Stimulated activated CD4-positive, alpha-beta T cell treated with anti-CD3 and anti-CD28 coated beads, Interleukin-2, amount 100 ng/mL, for 4 hours (primary cell): ENCODE data around the gene WNK1.
"Not testable (repeated sequence)": the region's sequence is repeated elsewhere in the genome, so short reads cannot be mapped to it uniquely, and the experiment has no call there.

ENCODE experiments used
- DNase-seq: peaks from one replicate; pipeline ENCODE4 v3.0.0-alpha.2; 2020; ENCODE audit warnings: low read depth

The WNK1 gene

DNA sequence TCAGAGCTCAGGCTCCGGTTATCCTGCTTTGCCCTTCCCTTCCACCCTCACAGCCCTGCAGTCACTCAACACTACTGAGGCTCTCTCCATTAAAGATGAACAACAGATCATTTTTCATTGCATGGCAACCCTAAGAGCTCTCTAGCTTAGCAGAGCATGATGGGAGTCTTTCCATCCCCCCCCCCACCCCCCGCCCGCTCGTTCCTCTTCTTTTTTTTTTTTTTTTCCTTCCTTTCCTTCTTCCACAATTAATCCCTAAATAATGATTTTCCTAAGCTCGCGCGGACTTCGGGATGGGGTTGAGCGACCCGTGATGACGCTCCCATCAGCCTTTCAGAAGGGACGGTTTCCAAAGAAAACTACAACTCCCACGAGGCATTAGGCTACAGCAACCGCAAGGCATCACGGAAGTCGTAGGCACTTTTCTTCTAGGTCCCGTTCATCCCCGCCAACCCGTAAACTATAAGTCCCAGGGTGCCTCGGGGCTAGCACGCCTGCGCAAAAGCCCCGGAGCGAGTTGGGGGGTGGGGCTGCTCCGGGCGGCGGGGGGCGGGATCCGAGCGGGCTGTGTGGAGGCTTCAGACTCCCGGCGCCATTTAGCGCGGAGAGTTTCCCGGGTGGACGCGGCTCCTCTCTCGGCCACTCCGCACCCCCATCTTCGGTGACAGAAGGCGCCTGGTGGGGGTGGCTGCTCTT lies at the start of gene WNK1:
TSS of gene WNK1 (plus strand) at position 581 of the 696 bp plus-strand sequence. CDS start 987 bp downstream, outside the sequence.
- DNase-seq = peak; percentile 96

- DNase-seq = no peak
These were observed 47.7 kb upstream of the WNK1 start for GRCh38 chr12:704516-705242.

DNA sequence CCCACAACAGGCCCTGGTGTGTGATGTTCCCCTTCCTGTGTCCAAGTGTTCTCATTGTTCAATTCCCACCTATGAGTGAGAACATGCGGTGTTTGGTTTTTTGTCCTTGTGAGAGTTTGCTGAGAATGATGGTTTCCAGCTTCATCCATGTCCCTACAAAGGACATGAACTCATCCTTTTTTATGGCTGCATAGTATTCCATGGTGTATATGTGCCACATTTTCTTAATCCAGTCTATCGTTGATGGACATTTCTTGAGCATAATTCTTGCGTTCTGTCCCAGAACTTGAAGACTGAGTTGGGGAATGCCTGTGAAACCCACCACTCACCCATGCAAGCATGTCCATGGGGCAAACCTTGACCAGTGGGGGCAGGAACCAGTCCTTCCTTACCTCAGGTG lies 44.3 kb upstream of the WNK1 start:
- DNase-seq = not testable (repeated sequence)

- DNase-seq = no peak
These were observed 42.8 kb upstream of the WNK1 start for GRCh38 chr12:709455-710020.

GRCh38 chr12:712172-712863 lies 40.1 kb upstream of the WNK1 start:
- DNase-seq = no peak

- peak; percentile 48 for DNase-seq
These were observed 39.0 kb upstream of the WNK1 start for GRCh38 chr12:713281-713875.

GRCh38 chr12:716506-716905 lies 35.9 kb upstream of the WNK1 start:
- peak; percentile 61 for DNase-seq

- no peak for DNase-seq
These were observed 33.6 kb upstream of the WNK1 start for GRCh38 chr12:718756-719102.

DNA sequence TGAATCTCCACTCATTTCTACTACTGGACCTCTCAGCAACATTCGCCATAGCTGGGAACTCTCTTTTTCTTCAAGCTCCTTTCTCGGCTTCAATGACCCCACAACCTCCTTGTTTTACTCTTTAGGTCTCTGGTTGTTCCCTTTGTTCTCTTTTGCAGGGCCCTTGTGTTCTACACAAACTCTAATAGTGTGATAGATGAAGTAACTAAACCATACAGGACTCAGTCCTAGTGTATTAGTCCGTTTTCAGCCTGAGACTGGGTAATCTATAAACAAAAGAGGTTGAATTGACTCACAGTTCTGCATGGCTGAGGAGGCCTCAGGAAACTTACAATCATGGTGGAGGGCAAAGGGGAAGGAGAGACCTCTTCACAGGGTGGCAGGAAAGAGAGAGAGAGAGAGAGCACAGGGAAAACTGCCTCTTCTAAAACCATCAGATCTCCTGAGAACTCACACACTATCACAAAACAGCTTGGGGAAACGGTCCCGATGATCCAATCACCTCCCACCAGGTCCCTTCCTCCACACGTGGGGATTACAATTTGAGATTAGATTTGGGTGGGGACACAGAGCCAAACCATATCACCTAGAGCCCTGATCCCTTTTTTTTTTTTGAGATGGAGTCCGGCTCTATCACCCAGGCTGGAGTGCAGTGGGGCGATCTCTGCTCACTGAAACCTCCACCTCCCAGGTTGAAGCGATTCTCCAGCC lies 32.0 kb upstream of the WNK1 start:
- no peak for DNase-seq

GRCh38 chr12:724194-724855 lies 28.1 kb upstream of the WNK1 start:
- no peak for DNase-seq

- DNase-seq = no peak
These were observed 27.3 kb upstream of the WNK1 start for GRCh38 chr12:725076-725475.

DNA sequence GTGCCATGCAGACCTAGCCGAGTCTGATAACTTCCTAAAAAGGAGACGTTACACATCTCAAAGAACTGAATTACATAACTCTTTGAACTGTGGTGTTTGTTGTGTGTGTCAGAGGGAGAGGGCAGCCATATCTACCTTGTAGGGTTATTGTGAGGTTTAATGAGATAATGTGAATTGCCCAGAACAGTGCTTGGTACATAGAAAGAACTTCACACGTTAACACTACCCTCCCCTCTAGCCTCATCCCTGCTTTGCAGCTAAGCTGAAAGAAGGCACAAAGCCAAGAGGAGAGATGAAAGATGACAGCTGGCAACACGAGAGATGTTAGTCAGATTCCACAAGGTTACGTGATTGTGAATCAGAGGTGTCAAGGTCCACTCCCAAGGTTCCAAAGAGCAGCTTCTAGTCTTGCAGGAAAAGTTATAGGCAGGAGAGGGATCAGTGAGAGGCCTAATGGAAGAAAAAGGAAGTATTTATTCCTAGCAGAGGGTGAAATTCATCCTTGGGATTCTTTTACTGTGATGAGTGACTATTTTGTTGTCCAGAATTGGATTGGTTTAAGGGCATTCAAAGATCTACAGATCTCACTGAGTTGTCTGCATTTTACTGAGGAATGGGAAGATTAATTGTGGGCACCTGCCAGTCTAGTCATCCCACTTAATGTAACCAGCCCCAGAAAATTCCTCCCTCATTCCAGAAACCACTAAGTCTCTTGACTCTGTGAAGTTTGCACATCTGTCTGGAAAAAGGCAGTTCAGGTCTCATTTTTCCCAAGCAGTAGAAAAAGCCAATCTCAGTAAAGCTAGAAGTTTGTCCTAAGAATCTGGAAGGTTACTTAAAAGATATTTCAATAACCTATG lies 25.9 kb upstream of the WNK1 start:
- DNase-seq = no peak

- DNase-seq = no peak
These were observed 25.1 kb upstream of the WNK1 start for GRCh38 chr12:727321-727720.

GRCh38 chr12:728781-729180 lies 23.6 kb upstream of the WNK1 start:
- DNase-seq = no peak

DNA sequence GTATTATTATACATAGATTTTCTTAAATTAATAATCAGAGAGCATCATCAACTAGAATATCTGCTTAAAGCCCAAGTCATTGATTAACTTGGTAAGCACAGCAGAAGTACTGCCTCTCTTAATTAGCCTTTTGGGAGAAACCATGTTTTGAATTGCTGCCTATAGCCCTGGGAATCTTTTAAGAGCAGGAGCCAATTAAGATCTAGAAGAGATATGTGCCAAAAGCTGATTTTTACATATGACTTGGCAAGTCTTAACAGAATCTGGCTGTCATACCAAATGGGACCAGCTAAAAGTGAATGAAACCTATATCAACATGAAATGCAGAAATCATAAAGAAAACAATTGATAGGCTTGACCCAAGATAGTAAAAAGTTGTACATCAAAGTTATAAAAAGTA lies 23.2 kb upstream of the WNK1 start:
- no peak for DNase-seq

- DNase-seq = no peak
These were observed 21.8 kb upstream of the WNK1 start for GRCh38 chr12:730550-730949.

- DNase-seq = no peak
These were observed 15.1 kb upstream of the WNK1 start for GRCh38 chr12:737122-737739.

DNA sequence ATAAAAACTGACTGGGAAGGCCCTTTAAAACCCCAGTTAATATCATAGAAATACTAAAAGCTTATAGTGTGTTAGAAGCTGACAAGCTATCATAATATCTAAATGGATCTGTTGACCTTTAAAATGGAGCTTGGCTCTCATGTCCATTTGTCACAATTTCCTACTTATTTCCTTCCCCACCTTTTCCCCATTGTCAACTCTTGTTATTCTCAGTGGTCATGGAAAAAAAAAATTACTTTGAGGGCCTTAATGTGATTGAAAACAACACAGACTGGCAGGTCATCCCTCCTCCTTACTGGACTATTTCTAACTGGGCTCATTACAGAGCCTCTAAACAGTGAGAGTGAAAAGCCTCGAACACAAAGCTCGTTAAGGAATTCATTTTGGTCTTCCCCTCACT lies 13.7 kb upstream of the WNK1 start:
- DNase-seq = no peak

DNA sequence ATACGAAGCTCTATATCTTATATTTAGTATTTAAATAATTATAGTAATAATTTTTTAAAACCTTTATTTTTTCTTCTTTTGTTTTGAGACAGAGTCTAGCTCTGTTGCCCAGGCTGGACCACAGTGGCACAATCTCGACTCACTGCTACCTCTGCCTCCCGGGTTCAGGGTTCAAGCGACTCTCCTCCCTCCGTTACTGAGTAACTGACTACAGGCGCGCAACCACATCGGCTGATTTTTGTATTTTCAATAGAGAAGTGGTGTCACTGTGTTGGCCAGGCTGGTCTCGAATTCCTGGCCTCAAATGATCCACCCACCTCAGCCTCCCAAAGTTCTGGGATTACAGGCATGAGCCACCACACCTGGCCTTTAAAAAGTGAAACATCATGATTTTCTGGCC lies 13.0 kb upstream of the WNK1 start:
- no peak for DNase-seq

DNA sequence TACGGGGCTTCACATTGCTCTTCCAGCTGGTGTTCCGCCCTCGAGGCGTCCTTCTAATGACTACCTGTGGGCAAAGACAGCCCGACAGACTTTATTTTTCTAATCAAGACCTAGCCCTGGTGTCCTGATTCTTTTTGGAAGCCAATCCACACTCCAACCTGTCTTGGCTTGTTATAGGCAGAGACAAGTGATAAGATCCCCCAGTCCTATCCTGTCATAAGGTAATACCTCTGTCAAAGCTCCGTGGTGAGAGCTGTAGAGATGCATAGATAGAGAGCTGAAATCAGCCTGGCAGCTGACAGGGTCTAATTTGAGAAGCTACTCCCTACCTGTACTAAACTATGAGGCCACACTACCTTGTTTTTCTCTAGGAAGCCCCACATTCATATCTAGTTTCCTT lies 11.5 kb upstream of the WNK1 start:
- DNase-seq = no peak
